ENCODE data around the gene CPPED1. TPM values are rescaled to one million over a fixed set of nuclear protein-coding genes. Genes with fewer than 3 reads are reported as not detected.
"Not testable (repeated sequence)": the region's sequence is repeated elsewhere in the genome, so short reads cannot be mapped to it uniquely, and the experiment has no call there.

The CPPED1 gene
- total RNA-seq, 1 experiment from 2014 or later = 7.9 TPM

DNA sequence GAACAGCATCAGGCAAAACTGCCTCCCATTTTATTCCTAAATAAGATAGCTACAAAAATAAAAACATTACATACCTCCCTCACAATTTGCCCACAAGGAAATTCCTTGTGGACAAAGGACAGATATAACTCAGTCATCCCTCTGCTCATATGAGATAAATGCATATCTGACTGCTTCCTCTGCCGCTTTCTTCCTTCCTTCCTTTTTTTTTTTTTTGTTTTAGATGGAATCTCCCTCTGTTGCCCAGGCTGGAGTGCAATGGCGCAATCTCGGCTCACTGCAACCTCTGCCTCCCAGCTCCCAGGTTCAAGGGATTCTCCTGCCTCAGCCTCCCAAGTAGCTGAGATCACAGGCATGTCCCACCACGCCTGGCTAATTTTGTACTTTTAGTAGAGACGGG is 9.6 kb upstream of the CPPED1 start:
- H3K27ac Mint-ChIP-seq; H3K27me3 ChIP-seq (ENCODE audit: insufficient read depth, low read length); H2AFZ ChIP-seq (ENCODE audit: low read length); H4K20me1 ChIP-seq (ENCODE audit: control insufficient read depth, insufficient read depth, insufficient read length); H2BK15ac ChIP-seq (ENCODE audit: low read depth, low read length); H2AK5ac ChIP-seq (ENCODE audit: insufficient read length, low read length); H2BK12ac ChIP-seq (ENCODE audit: insufficient read length, low read depth, low read length); H3K4me1 Mint-ChIP-seq; H3K79me1 ChIP-seq (ENCODE audit: insufficient read depth, low read depth, low read length, poor library complexity, severe bottlenecking); H3K23ac ChIP-seq (ENCODE audit: insufficient read length, low read depth, low read length); H3K23me2 ChIP-seq (ENCODE audit: insufficient read length, low read depth, low read length, poor library complexity, severe bottlenecking); H4K91ac ChIP-seq (ENCODE audit: insufficient read length, low read depth, low read length); H4K5ac ChIP-seq (ENCODE audit: insufficient read length, low read depth, low read length); H3K9ac ChIP-seq (ENCODE audit: extremely low read depth, insufficient read length, low read length); H2BK120ac ChIP-seq (ENCODE audit: low read depth, low read length, poor library complexity, severe bottlenecking); H3K36me3 Mint-ChIP-seq (ENCODE audit: insufficient read depth in 1 of 3, low read depth in 3 of 3); H2BK5ac ChIP-seq (ENCODE audit: insufficient read length, low read length); H3K14ac ChIP-seq (ENCODE audit: insufficient read depth, low read length); H3K4me2 ChIP-seq (ENCODE audit: insufficient read depth, insufficient read length, low read length); H3K4ac ChIP-seq (ENCODE audit: low read depth, low read length); H3K9me3 Mint-ChIP-seq; H3K18ac ChIP-seq (ENCODE audit: insufficient read length, low read depth, low read length); H3K27me3 Mint-ChIP-seq (ENCODE audit: low read depth); H3T11ph ChIP-seq (ENCODE audit: low read length); H2BK20ac ChIP-seq (ENCODE audit: low read depth, low read length, poor library complexity, severe bottlenecking); H3K56ac ChIP-seq (ENCODE audit: insufficient read length, low read depth, low read length); H3K9me3 ChIP-seq (ENCODE audit: control insufficient read depth, low read depth, low read length); H3K4me1 ChIP-seq (ENCODE audit: insufficient read depth, low read length); H3K4me3 Mint-ChIP-seq; H3K79me2 ChIP-seq (ENCODE audit: insufficient read depth, low read length); DNase-seq; H4K8ac ChIP-seq (replicated peaks; ENCODE audit: insufficient read length, low read depth, low read length); H3K27ac ChIP-seq (ENCODE audit: insufficient read length, low read depth, low read length): not testable (repeated sequence)
- WGBS (ENCODE audit: extremely low coverage, insufficient read length, low lambda C conversion rate) = no CpG with 5 or more reads among the region's 5 CpGs
